ENCODE data around the gene SOX12. TPM values are rescaled to one million over a fixed set of nuclear protein-coding genes. Genes with fewer than 3 reads are reported as not detected.

SOX12 gene
- total RNA-seq, 1 experiment from 2014 or later: 3.1 TPM

Other genes starting within 250 kb of the SOX12 start
- gene DEFB125, start 237.9 kb upstream of the SOX12 start, total RNA-seq (2014; rRNA removed; shearing (Covaris generic); ENCODE audit: low replicate concordance): not detected in 2 replicates
- not detected in 2 replicates for gene DEFB126, start 183.0 kb upstream of the SOX12 start, total RNA-seq (2014; rRNA removed; shearing (Covaris generic); ENCODE audit: low replicate concordance)
- gene DEFB127, start 168.1 kb upstream of the SOX12 start, total RNA-seq (2014; rRNA removed; shearing (Covaris generic); ENCODE audit: low replicate concordance): not detected in 2 replicates
- gene DEFB128, start 135.8 kb upstream of the SOX12 start, total RNA-seq (2014; rRNA removed; shearing (Covaris generic); ENCODE audit: low replicate concordance): not detected in 2 replicates
- gene DEFB129, start 98.3 kb upstream of the SOX12 start, total RNA-seq (2014; rRNA removed; shearing (Covaris generic); ENCODE audit: low replicate concordance): not detected in 2 replicates
- gene DEFB132, start 67.8 kb upstream of the SOX12 start, total RNA-seq (2014; rRNA removed; shearing (Covaris generic); ENCODE audit: low replicate concordance): not detected in 2 replicates
- gene C20orf96, start 34.8 kb upstream of the SOX12 start, total RNA-seq (2014; rRNA removed; shearing (Covaris generic); ENCODE audit: low replicate concordance): 1.6 TPM in 1 of 2 replicates, not detected in the other
- gene ZCCHC3, start 28.0 kb upstream of the SOX12 start, total RNA-seq (2014; rRNA removed; shearing (Covaris generic); ENCODE audit: low replicate concordance): 9.1 and 13.5 TPM in 2 replicates
- 1.8 and 24.3 TPM in 2 replicates for gene NRSN2, start 21.6 kb downstream of the SOX12 start, total RNA-seq (2014; rRNA removed; shearing (Covaris generic); ENCODE audit: low replicate concordance)
- gene TRIB3, start 55.2 kb downstream of the SOX12 start, total RNA-seq (2014; rRNA removed; shearing (Covaris generic); ENCODE audit: low replicate concordance): 15.0 and 33.3 TPM in 2 replicates
- 35.7 and 68.7 TPM in 2 replicates for gene RBCK1, start 82.7 kb downstream of the SOX12 start, total RNA-seq (2014; rRNA removed; shearing (Covaris generic); ENCODE audit: low replicate concordance)
- 10.2 and 11.6 TPM in 2 replicates for gene TBC1D20, start 137.0 kb downstream of the SOX12 start, total RNA-seq (2014; rRNA removed; shearing (Covaris generic); ENCODE audit: low replicate concordance)
- gene CSNK2A1, start 218.2 kb downstream of the SOX12 start, total RNA-seq (2014; rRNA removed; shearing (Covaris generic); ENCODE audit: low replicate concordance): 110 and 119 TPM in 2 replicates

Measured in MG63 (cell line).